Brain pericyte (primary cell): Measurements from ENCODE around the gene MARCKSL1.
"Not testable (repeated sequence)": the region's sequence is repeated elsewhere in the genome, so short reads cannot be mapped to it uniquely, and the experiment has no call there.

Source experiments
- DNase-seq: peaks from one replicate; pipeline ENCODE4 v3.0.0-alpha.2; 2012; ENCODE audit warnings: low read depth, low spot score

MARCKSL1 gene, protein sequence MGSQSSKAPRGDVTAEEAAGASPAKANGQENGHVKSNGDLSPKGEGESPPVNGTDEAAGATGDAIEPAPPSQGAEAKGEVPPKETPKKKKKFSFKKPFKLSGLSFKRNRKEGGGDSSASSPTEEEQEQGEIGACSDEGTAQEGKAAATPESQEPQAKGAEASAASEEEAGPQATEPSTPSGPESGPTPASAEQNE

GRCh38 chr1:32335790-32336590, at the start of gene MARCKSL1:
MARCKSL1 (minus strand) TSS chr1:32336233; CDS start chr1:32336033, 200 bp downstream.
- no peak for DNase-seq

DNA sequence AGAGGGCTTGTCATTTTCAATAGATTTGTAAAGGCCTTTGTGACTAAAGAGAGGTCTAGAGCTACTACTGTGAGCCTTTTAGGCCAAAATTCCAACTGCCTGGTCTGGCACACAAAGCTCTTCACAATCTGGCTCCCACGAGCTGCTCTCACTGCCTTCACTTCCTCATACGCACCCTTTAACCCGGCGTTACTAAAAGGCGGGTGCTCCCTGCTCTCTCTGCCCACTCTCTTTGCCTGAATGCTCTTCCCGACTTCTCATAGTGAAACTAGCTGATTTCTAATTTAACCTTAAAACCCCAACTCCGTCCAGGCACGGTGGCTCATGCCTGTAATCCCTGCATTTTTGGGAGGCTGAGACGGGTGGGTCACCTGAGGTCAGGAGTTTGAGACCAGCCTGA, 44.0 kb upstream of the MARCKSL1 start:
- DNase-seq = no peak

DNA sequence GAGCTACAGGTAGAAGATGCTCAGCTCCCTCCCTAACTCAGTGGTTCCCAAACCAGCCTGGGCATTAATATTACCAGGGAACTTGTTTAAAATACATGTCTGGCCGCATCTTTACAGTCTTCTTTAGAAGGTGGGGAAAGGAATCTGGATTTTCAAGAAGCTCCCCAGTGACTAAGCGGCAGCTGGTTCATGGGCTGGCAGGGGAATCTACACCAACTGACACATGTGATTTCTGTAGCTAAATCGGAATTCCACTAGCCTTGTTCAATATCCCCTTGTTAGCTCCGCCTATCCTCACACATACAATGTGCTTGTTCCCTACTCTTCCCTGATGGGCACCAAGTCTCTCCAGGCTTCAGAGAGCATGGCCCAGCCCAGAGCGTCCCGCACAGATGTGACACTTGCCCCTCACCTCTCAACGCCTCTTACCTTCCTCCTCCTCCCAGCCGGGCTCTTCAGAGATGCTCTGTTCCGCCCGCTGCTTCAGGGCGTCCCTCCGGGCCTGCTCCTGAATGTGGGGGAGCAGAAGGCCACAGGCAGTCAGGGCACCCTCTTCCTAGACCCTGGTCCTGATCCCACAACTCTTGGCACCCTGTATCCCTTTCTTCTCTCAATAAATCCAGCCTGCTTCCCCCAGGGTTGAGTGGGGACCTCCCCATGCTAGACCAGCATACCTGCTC, 41.6 kb upstream of the MARCKSL1 start:
- DNase-seq = no peak

GRCh38 chr1:32376199-32376598, 40.2 kb upstream of the MARCKSL1 start:
- no peak for DNase-seq

- no peak for DNase-seq
These were observed 38.1 kb upstream of the MARCKSL1 start for GRCh38 chr1:32373996-32374592.

- DNase-seq = no peak
These were observed 36.2 kb upstream of the MARCKSL1 start for GRCh38 chr1:32372149-32372756.

DNA sequence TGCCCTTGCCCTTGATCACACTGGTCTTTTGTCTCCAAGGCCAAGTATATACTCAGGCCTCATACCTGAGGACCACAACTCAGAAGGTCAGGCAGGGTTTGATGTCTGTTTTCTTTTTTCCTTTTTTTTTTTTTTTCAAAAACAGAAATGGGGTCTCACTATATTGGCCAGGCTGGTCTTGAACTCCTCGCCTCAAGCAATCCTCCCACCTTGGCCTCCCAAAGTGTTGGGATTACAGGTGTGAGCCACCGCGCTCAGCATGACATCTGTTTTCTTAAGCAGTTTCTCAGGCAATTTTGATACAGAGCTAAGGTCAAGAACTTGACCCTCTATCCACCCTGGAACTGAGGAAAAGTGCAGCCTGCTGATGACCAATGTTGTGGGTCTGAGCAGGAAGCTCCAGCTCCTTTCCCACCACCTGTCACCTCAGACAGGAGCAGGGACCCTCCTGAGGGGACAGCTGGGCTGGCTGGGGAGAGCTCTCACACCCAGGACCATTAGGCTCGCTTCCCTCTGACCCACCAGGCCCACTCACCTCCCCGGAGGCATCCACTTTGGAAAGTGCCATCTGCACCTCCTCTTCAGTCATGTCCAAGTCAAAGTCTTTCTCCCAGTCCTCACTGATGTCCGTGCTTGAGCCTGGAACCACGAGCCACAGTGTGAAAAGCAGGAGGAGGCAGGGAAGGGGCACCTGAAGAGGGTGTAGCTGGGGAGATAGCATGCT, 32.0 kb upstream of the MARCKSL1 start:
- no peak for DNase-seq

- DNase-seq = no peak
These were observed 29.4 kb upstream of the MARCKSL1 start for GRCh38 chr1:32365445-32365844.

DNA sequence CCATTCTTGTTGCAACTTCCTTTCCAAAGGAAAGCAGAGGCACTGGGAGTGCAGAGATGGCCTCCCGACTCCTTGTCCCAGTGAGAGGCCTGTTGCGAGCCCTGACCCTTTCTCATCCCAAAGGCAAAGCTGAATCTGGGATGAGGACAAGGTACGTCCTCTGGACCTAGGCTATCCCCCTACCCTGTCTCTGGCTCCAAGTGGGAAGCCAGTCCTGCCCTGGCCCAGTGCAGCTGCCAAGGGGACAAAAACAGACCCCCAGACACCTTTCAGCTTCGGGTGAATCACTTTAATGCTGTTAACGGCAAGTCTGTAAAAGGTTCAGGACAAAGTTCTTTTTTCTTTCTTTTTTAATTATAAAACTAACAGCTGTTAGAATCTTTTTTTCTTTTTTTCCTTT, 28.8 kb upstream of the MARCKSL1 start:
- DNase-seq = no peak

DNA sequence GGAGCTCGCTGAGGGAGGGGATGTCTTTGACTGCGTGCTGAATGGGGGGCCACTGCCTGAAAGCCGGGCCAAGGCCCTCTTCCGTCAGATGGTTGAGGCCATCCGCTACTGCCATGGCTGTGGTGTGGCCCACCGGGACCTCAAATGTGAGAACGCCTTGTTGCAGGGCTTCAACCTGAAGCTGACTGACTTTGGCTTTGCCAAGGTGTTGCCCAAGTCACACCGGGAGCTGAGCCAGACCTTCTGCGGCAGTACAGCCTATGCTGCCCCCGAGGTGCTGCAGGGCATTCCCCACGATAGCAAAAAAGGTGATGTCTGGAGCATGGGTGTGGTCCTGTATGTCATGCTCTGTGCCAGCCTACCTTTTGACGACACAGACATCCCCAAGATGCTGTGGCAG, 27.7 kb upstream of the MARCKSL1 start:
- no peak for DNase-seq

GRCh38 chr1:32362474-32363313, 26.7 kb upstream of the MARCKSL1 start, which contains the start of the genes FAM229A and TSSK3:
FAM229A (minus strand) TSS chr1:32362485; CDS start chr1:32362091, 394 bp downstream.
TSSK3 (plus strand) TSS chr1:32362539; CDS start chr1:32362702, 163 bp downstream.
- DNase-seq = no peak

DNA sequence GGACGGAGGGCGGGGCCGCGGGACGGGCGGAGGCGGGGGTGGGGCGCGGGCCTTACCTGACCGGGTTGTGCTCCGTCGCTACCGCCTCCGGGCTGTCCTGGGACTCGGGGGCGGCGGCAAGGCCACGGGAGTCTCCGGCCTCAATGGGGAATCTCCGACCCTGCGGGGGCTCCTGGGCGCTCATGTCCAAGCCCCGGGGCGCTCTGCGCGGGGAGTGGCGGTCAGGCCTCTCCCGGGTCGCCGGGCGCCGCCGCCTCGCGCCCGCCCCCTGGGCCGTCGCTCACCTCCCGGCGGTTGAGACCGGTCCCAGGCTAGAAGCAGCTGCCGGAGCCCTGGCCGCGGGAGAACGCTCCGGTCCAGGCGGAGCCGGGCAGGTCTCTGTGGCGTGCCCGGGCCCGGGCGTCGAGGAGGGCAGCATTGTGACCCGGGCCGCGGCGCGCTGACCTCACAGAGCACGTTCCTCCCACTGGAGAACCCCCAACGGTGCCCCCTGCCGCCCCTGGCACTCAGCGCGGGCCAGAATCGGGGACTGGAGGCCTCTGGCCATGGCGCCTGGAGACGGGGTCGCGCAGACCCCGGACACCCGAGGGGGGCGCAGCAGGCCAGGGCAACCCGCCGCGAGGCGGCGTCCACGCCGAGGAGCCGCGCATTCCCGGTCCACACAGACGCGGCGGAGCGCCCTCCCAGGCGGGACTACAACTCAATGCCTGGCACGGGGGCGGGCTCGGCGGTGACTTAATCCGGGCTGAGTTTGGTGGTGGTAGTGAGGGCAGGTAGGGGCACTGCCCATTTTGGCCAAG, 25.8 kb upstream of the MARCKSL1 start:
- no peak for DNase-seq

GRCh38 chr1:32361308-32361673, 25.3 kb upstream of the MARCKSL1 start:
- DNase-seq = no peak

GRCh38 chr1:32358435-32358834, 22.4 kb upstream of the MARCKSL1 start:
- no peak for DNase-seq

DNA sequence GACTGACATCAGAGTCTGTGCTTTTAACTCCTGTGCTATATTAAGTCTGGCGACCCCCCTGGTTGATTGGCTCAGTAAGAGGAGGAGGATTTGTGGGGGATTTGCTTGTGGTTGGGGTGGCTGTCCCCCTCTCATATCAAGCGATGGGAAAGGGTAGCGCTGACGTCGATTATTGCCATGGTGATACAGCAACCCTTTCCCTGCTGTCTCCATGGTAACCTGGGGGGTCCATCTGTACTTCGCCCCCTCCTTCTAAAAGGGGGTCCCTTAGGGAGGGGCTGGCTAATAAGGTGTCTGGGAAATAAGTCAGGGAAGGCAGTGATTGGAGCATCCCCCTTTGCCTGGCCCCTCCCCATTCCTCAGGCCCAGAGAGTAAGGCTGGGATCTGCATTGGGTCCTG, 21.6 kb upstream of the MARCKSL1 start:
- no peak for DNase-seq

DNA sequence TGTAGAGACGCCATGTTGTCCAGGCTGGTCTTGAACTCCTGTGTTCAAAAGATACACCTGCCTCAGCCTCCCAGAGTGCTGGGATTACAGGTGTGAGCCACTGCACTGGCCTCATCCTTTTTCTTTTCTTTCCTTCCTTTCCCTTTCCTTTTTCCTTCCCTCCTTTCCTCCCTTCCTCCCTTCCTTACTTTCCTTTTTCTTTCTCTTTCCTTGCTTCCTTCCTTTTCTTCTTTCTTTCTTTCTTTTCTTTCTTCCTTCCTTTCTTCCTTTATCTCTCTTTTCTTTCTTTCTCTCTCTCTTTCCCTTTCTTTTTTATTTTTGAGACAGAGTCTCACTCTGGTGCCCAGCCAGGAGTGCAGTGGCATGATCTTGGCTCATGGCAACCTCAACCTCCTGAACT, 20.4 kb upstream of the MARCKSL1 start:
- no peak for DNase-seq

DNA sequence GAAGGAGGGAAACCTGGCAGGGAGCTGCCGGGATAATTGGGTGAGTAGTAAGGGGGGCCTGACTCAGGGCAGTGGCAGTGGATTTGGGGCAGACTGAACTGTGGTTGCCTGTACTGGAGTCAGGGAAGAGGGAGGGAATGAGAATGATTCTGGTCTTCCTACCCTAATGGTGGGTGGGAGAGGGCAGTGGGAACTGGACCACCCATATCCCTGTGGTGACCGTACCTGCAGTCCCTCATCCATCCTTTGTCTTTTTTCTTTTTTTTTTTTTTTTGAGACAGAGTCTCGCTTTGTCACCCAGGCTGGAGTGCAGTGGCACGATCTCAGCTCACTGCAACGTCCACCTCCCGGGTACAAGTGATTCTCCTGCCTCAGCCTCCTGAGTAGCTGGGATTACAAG, 19.7 kb upstream of the MARCKSL1 start:
- not testable (repeated sequence) for DNase-seq

- no peak for DNase-seq
These were observed 18.0 kb upstream of the MARCKSL1 start for GRCh38 chr1:32353886-32354570.

DNA sequence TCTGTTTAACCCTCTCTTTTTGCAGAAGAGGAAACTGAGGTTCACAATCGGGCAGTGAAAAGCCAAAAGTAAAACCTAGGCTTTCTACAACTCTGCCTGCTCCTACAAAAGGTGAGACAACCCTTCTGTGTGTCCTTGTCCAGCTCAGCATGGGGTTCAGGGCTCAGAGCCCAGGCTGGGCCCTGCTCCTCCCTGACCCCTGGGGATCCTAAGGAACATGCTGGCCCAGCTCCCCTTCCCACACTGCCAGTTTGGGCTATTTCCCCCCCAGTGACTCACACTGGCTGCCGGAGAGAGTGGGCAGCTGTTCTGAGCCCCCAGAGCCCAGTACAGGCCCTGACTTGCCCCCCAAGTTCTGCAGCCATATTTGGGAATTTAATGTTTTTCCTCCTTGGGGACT, 17.4 kb upstream of the MARCKSL1 start:
- DNase-seq = no peak
